HCT116 (cell line): ENCODE measurements around the gene FNDC3B. TPM values are rescaled to one million over a fixed set of nuclear protein-coding genes. Genes with fewer than 3 reads are reported as not detected.

Experiments
- ATAC-seq: fragments of 200-7000 bp; cut with Tn5 transposase; 2 replicates; pipeline ENCODE4 v1.9.1; 2020; ENCODE audit warnings: mild to moderate bottlenecking, moderate library complexity
- BruUV-seq: library from RNA; stranded (reverse); fragments of 400-500 nt; replicated peaks from 2 replicates; lab custom pipeline; 2021; lab: Mats Ljungman, UMichigan
- CTCF ChIA-PET: fragments of 300-600 bp; sonication (Branson Sonifier 250); formaldehyde crosslinking; loops from one replicate; lab custom pipeline; 2021; ENCODE audit warnings: antibody characterized with exemption; lab: Charles Lee
- POLR2A ChIA-PET: fragments of 300-600, 350-600 bp; sonication (Branson Sonifier 250); formaldehyde crosslinking; loops from one replicate; lab custom pipeline; 2021; ENCODE audit warnings: antibody characterized with exemption; lab: Charles Lee
- RAD21 ChIA-PET, 2 experiments: fragments of 300-600 bp; sonication (Branson Sonifier 250); formaldehyde crosslinking; loops; one replicate each; lab custom pipeline; 2023; ENCODE audit warnings: low total read pairs in 2 of 2; ENCODE audit not compliant: uncharacterized antibody in 2 of 2, unreplicated experiment in 2 of 2, low non-redundant PET in 1 of 2; lab: Charles Lee
- DNase-seq: peaks from one replicate; pipeline ENCODE4 v3.0.0-alpha.2; 2010; ENCODE audit warnings: low read depth, low spot score
- H2AFZ ChIP-seq: fragments of 200-600 bp; shearing (Covaris generic), sonication (generic); 2 replicates; pipeline ENCODE4 v1.6.1; 2017; ENCODE audit warnings: low read depth, mixed run types, mixed read lengths, antibody characterized with exemption, low read length; ENCODE audit not compliant: poor library complexity, severe bottlenecking
- H3K27ac ChIP-seq: 2 replicates; pipeline ENCODE4 v1.5.1; 2012; ENCODE audit warnings: low read depth, low read length
- H3K27me3 ChIP-seq: fragments of 200-600 bp; sonication (generic); 2 replicates; pipeline ENCODE4 v1.6.1; 2016; ENCODE audit warnings: mixed run types, low read length, mixed read lengths; ENCODE audit not compliant: insufficient read depth
- H3K36me3 ChIP-seq, 2 experiments: fragments of 200-500 bp in 1 of 2; fragments of 200-600 bp in 1 of 2; sonication (Bioruptor generic) in 1 of 2; sonication (generic) in 1 of 2; 2 replicates each; pipeline versions ENCODE4 v1.5.1 to v1.6.1; 2014 to 2016; ENCODE audit warnings: low read length in 2 of 2, inconsistent platforms in 1 of 2, mixed read lengths in 1 of 2, mixed run types in 1 of 2; ENCODE audit not compliant: insufficient read depth in 2 of 2, control insufficient read depth in 1 of 2
- H3K4me1 ChIP-seq, 2 experiments: fragments of 200-600 bp in 1 of 2; sonication (generic) in 1 of 2; 2 replicates each; pipeline versions ENCODE4 v1.5.1 to v1.6.1; 2012 to 2017; ENCODE audit warnings: low read length in 2 of 2, inconsistent platforms in 1 of 2, mild to moderate bottlenecking in 1 of 2, mixed read lengths in 1 of 2, mixed run types in 1 of 2, moderate library complexity in 1 of 2; ENCODE audit not compliant: insufficient read depth in 2 of 2, control insufficient read depth in 1 of 2
- H3K4me2 ChIP-seq: fragments of 200-600 bp; sonication (generic); 2 replicates; pipeline ENCODE4 v1.6.1; 2017; ENCODE audit warnings: mixed run types, low read length, mixed read lengths
- H3K4me3 ChIP-seq, 2 experiments: fragments of 200-600 bp in 1 of 2; sonication (generic) in 1 of 2; replicated peaks in 1 of 2; 2 replicates each; pipeline ENCODE4 v1.5.1; 2011 to 2016; ENCODE audit warnings: low read length in 2 of 2, control low read depth in 1 of 2, low read depth in 1 of 2, mild to moderate bottlenecking in 1 of 2, mixed read lengths in 1 of 2, mixed run types in 1 of 2
- H3K79me2 ChIP-seq: fragments of 200-600 bp; sonication (generic); 2 replicates; pipeline ENCODE4 v1.6.1; 2017; ENCODE audit warnings: mild to moderate bottlenecking, mixed run types, low read length, moderate library complexity, mixed read lengths; ENCODE audit not compliant: insufficient read depth
- H3K9ac ChIP-seq: fragments of 200-600 bp; sonication (generic); 2 replicates; pipeline ENCODE4 v1.6.1; 2016; ENCODE audit warnings: low read length, mixed read lengths
- H3K9me2 ChIP-seq: fragments of 200-600 bp; sonication (generic), shearing (Covaris generic); 2 replicates; pipeline ENCODE4 v1.6.1; 2017; ENCODE audit warnings: mixed run types, mild to moderate bottlenecking, moderate library complexity; ENCODE audit not compliant: insufficient read depth
- H3K9me3 ChIP-seq, 2 experiments: fragments of 200-500 bp in 1 of 2; fragments of 200-600 bp in 1 of 2; sonication (Bioruptor generic) in 1 of 2; sonication (generic) in 1 of 2; 2 replicates each; pipeline ENCODE4 v1.6.1; 2014 to 2017; ENCODE audit warnings: low read length in 2 of 2, mixed read lengths in 2 of 2, inconsistent platforms in 1 of 2, low read depth in 1 of 2, mild to moderate bottlenecking in 1 of 2, mixed run types in 1 of 2, moderate library complexity in 1 of 2; ENCODE audit not compliant: control insufficient read depth in 1 of 2, insufficient read depth in 1 of 2
- H4K20me1 ChIP-seq: fragments of 200-600 bp; sonication (generic), shearing (Covaris generic); 2 replicates; pipeline ENCODE4 v1.6.1; 2017; ENCODE audit warnings: mixed run types, mild to moderate bottlenecking, moderate library complexity; ENCODE audit not compliant: insufficient read depth
- CTCF ChIP-seq, 3 experiments: fragments of 200-600 bp in 1 of 3; sonication (generic) in 1 of 3; IDR thresholded peaks in 2 of 3; conservative IDR thresholded peaks in 1 of 3; 2 replicates each; pipeline ENCODE4 v1.5.1; 2012 to 2017; ENCODE audit warnings: low read depth in 2 of 3, low read length in 2 of 3, antibody characterized with exemption in 1 of 3, borderline replicate concordance in 1 of 3, control low read depth in 1 of 3, mild to moderate bottlenecking in 1 of 3, mixed read lengths in 1 of 3, mixed run types in 1 of 3, moderate library complexity in 1 of 3; ENCODE audit not compliant: insufficient read depth in 1 of 3
- ELF1 ChIP-seq: IDR thresholded peaks from 2 replicates; pipeline ENCODE4 v1.6.1; 2012; ENCODE audit warnings: low read depth, borderline replicate concordance
- EZH2 ChIP-seq: fragments of 200-600 bp; sonication (generic); IDR thresholded peaks from 2 replicates; pipeline ENCODE4 v1.6.1; 2017; ENCODE audit warnings: antibody characterized with exemption, mixed run types
- EZH2phosphoT487 ChIP-seq: fragments of 200-600 bp; IDR thresholded peaks from 2 replicates; pipeline ENCODE4 v1.6.1; 2018; ENCODE audit warnings: antibody characterized with exemption, borderline replicate concordance
- FOSL1 ChIP-seq: IDR thresholded peaks from 2 replicates; pipeline ENCODE4 v1.6.1; 2012; ENCODE audit warnings: low read depth
- JUND ChIP-seq: IDR thresholded peaks from 2 replicates; pipeline ENCODE4 v1.6.1; 2012
- MAX ChIP-seq: IDR thresholded peaks from 2 replicates; pipeline ENCODE4 v1.6.1; 2012
- POLR2A ChIP-seq: IDR thresholded peaks from 2 replicates; pipeline ENCODE4 v1.7.0; 2011; ENCODE audit warnings: borderline replicate concordance; ENCODE audit not compliant: insufficient read depth, insufficient read length; ENCODE audit errors: extremely low read depth
- POLR2AphosphoS5 ChIP-seq: IDR thresholded peaks from 2 replicates; pipeline ENCODE4 v1.6.1; 2011; ENCODE audit warnings: mild to moderate bottlenecking, low read depth, low read length, moderate library complexity
- RAD21 ChIP-seq: IDR thresholded peaks from 2 replicates; pipeline ENCODE4 v1.6.1; 2012; ENCODE audit warnings: low read depth, mild to moderate bottlenecking
- REST ChIP-seq: IDR thresholded peaks from 2 replicates; pipeline ENCODE4 v1.6.1; 2012; ENCODE audit warnings: low read depth
- SP1 ChIP-seq: IDR thresholded peaks from 2 replicates; pipeline ENCODE4 v1.6.1; 2012; ENCODE audit warnings: low read depth
- SRF ChIP-seq: IDR thresholded peaks from 2 replicates; pipeline ENCODE4 v1.6.1; 2012; ENCODE audit warnings: low read depth
- TCF7L2 ChIP-seq: IDR thresholded peaks from 2 replicates; pipeline ENCODE4 v1.7.0; 2011; ENCODE audit warnings: borderline replicate concordance, inconsistent platforms; ENCODE audit not compliant: insufficient read depth, insufficient read length; ENCODE audit errors: extremely low read depth
- YY1 ChIP-seq: IDR thresholded peaks from 2 replicates; pipeline ENCODE4 v1.6.1; 2011; ENCODE audit warnings: low read length, low read depth, moderate library complexity, mild to moderate bottlenecking; ENCODE audit not compliant: insufficient replicate concordance; ENCODE audit errors: extremely low read depth
- ZFX ChIP-seq: fragments of 450-650 bp; IDR thresholded peaks from 2 replicates; pipeline ENCODE4 v1.6.1; 2017
- ZNF274 ChIP-seq: fragments of 200-500 bp; sonication (Bioruptor generic); IDR thresholded peaks from 2 replicates; pipeline ENCODE4 v1.6.1; 2014; ENCODE audit warnings: mild to moderate bottlenecking, low read depth, low read length, inconsistent platforms
- intact Hi-C: fragments of 100-400 bp; cut with micrococcal nuclease; formaldehyde crosslinking; loops from 2 replicates; pipeline ENCODE4 v1.10.0; 2022
- total RNA-seq: library from RNA; stranded (reverse); gene quantifications from one replicate; pipeline ENCODE4 v1.2.1, GENCODE V29; 2021; ENCODE audit not compliant: unreplicated experiment
- TF ChIP-seq, protein P1 (sequence below): IDR thresholded peaks from 2 replicates; pipeline ENCODE4 v1.6.1; 2011; ENCODE audit warnings: mild to moderate bottlenecking, low read length, moderate library complexity; ENCODE audit not compliant: insufficient replicate concordance; ENCODE audit errors: extremely low read depth

Gene FNDC3B
- total RNA-seq, 1 experiment from 2014 or later: 45.7 TPM

- Histone ChIP-seq H3K79me2 (no peaks in the 10 kb centered on the region), H3K9ac (no peak overlapping the region), H2AFZ (no peak overlapping the region), H3K27ac (no peak overlapping the region), H3K27me3 (no peaks in the 10 kb centered on the region), H3K4me2 (no peak overlapping the region), H3K4me1 (peaks cover 9 to 14% of the 10 kb centered on the region in 2 experiments), H3K4me3 (no peak overlapping the region), H3K36me3 (no peaks in the 10 kb centered on the region; a peak in 1 of 4 replicates), H3K9me2 (no peaks in the 10 kb centered on the region), H4K20me1 (no peaks in the 10 kb centered on the region), H3K9me3 (no peaks in the 10 kb centered on the region)
- DNase-seq: no peak
- ATAC-seq: no peak
- intact Hi-C loops: loop anchor here (1.0 kb wide), 1 partner anchor 118 kb away; no protein-coding TSS in a partner anchor
- CTCF ChIA-PET: interaction anchor here (1.9 kb wide), 1 partner anchor 308 kb away, joined by 6 read pairs; no protein-coding TSS in a partner anchor
- no TSS peak for BruUV-seq
- TF ChIP-seq EZH2: no peak
- TF ChIP-seq REST: no peak
- no peak for TF ChIP-seq ELF1
- no peak for TF ChIP-seq YY1
- TF ChIP-seq CTCF (IDR thresholded peaks at IDR 0.05 in 2 of 3, conservative IDR thresholded peaks at IDR 0.05 in 1 of 3; ENCODE audit: borderline replicate concordance in 1 of 3, insufficient read depth in 1 of 3, low read depth in 2 of 3, low read length in 2 of 3): peak; percentile 5 to 21 (median 18); a peak in 2 of 6 replicates
- TF ChIP-seq ZFX: no peak
- TF ChIP-seq SP1: no peak
- no peak for TF ChIP-seq TCF7L2
- TF ChIP-seq POLR2A: no peak
- no peak for TF ChIP-seq FOSL1
- TF ChIP-seq EZH2phosphoT487: no peak
- TF ChIP-seq, protein P1, sequence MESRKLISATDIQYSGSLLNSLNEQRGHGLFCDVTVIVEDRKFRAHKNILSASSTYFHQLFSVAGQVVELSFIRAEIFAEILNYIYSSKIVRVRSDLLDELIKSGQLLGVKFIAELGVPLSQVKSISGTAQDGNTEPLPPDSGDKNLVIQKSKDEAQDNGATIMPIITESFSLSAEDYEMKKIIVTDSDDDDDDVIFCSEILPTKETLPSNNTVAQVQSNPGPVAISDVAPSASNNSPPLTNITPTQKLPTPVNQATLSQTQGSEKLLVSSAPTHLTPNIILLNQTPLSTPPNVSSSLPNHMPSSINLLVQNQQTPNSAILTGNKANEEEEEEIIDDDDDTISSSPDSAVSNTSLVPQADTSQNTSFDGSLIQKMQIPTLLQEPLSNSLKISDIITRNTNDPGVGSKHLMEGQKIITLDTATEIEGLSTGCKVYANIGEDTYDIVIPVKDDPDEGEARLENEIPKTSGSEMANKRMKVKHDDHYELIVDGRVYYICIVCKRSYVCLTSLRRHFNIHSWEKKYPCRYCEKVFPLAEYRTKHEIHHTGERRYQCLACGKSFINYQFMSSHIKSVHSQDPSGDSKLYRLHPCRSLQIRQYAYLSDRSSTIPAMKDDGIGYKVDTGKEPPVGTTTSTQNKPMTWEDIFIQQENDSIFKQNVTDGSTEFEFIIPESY: no peak
- peak; percentile 35; the same call in 1 of the 2 replicates for TF ChIP-seq RAD21
- TF ChIP-seq SRF: no peak
- no peak for TF ChIP-seq JUND
- no peak for TF ChIP-seq POLR2AphosphoS5
- TF ChIP-seq ZNF274: no peak
- TF ChIP-seq MAX: no peak
- RAD21 ChIA-PET: no interaction called here
- POLR2A ChIA-PET: no interaction called here
These were observed 319.9 kb downstream of the FNDC3B start for GRCh38 chr3:172359231-172359630.
